Transverse colon (tissue), 4 donors: ENCODE measurements around the gene KRT5. TPM values are rescaled to one million over a fixed set of nuclear protein-coding genes. Genes with fewer than 3 reads are reported as not detected.

Source experiments
- DNase-seq: peaks from one replicate; pipeline ENCODE4 v3.0.0-alpha.2; 2019
- H3K27ac ChIP-seq, 4 donors: fragments of 200-600 bp; sonication (generic); 2 replicates each; pipeline ENCODE4 v1.5.1; 2016 to 2018; ENCODE audit warnings: inconsistent platforms in 4 of 4
- H3K27me3 ChIP-seq: fragments of 200-600 bp; sonication (generic); 2 replicates; pipeline ENCODE4 v1.5.1; 2017; ENCODE audit warnings: inconsistent platforms
- H3K36me3 ChIP-seq, 4 donors: fragments of 200-600 bp; sonication (generic); 2 replicates each; pipeline ENCODE4 v1.5.1; 2017 to 2019; ENCODE audit warnings: inconsistent platforms in 4 of 4
- H3K4me1 ChIP-seq, 4 donors: fragments of 200-600 bp; sonication (generic); 2 replicates each; pipeline ENCODE4 v1.5.1; 2017 to 2020; ENCODE audit warnings: inconsistent platforms in 4 of 4
- H3K4me3 ChIP-seq, 4 donors: fragments of 200-600 bp; sonication (generic); 1 replicate in 1 of 4; 2 replicates in 3 of 4; pipeline versions ENCODE4 v1.5.1 to v1.6.1; 2017 to 2019; ENCODE audit warnings: inconsistent platforms in 4 of 4
- H3K9me3 ChIP-seq, 2 donors: fragments of 200-600 bp; sonication (generic); 2 replicates each; pipeline ENCODE4 v1.5.1; 2017 to 2019; ENCODE audit warnings: inconsistent platforms in 2 of 2
- CTCF ChIP-seq, 5 experiments: fragments of 200-600 bp in 3 of 5; fragments of 450-650 bp in 2 of 5; sonication (generic) in 3 of 5; IDR thresholded peaks; 1 replicate in 2 of 5; 2 replicates in 3 of 5; pipeline ENCODE4 v1.5.1; 2016 to 2017; ENCODE audit warnings: antibody characterized with exemption in 5 of 5, inconsistent platforms in 3 of 5, mild to moderate bottlenecking in 2 of 5, moderate library complexity in 1 of 5
- EP300 ChIP-seq: sonication (generic); formaldehyde crosslinking; IDR thresholded peaks from one replicate; pipeline ENCODE4 v1.6.1; 2017; ENCODE audit warnings: antibody characterized with exemption, low read depth
- POLR2A ChIP-seq: fragments of 450-650 bp; IDR thresholded peaks from one replicate; pipeline ENCODE4 v1.6.1; 2016; ENCODE audit warnings: antibody characterized with exemption, mild to moderate bottlenecking, moderate library complexity
- POLR2AphosphoS5 ChIP-seq, 3 donors: sonication (generic); formaldehyde crosslinking; IDR thresholded peaks; one replicate each; pipeline ENCODE4 v1.6.1; 2016; ENCODE audit warnings: antibody characterized with exemption in 3 of 3
- WGBS, 2 donors: methylation state at CpG; one replicate each; pipeline ENCODE4 v1.1.5; 2018; ENCODE audit warnings: low coverage in 1 of 2; 5-methylcytosine and 5-hydroxymethylcytosine counted together
- in situ Hi-C, 4 donors: fragments of 200-750 bp; cut with MboI; loops; one replicate each; pipeline versions ENCODE4 v1.15.0 to v1.15.1; 2017; ENCODE audit warnings: low sequenced_read_pairs in 3 of 4, low pct_ligation_motif_present in 1 of 4, low pct_unique_long_range_greater_than_20kb in 1 of 4
- intact Hi-C: fragments of 100-400 bp; cut with DNase I; formaldehyde crosslinking; loops from one replicate; pipeline ENCODE4 v1.15.1; 2023; ENCODE audit warnings: low total_unique reads
- total RNA-seq, 4 donors: library from RNA; depleted of rRNA; stranded (reverse); fragments of >200 nt; gene quantifications; one replicate each; pipeline ENCODE4 v1.1.0, GENCODE V29; 2016

KRT5 gene
- total RNA-seq, 4 donors from 2014 or later = not detected

- WGBS, 2 donors = 93% methylated on average over 4 of the region's 4 CpGs; no CpG with 5 or more reads in 1 of the 2 donors
- TF ChIP-seq EP300 (no peak), CTCF (IDR thresholded peaks at IDR 0.05) (no peak), POLR2A (no peak), POLR2AphosphoS5 (IDR thresholded peaks at IDR 0.05) (no peak)
- Histone ChIP-seq H3K27ac (no peak overlapping the region), H3K27me3 (no peaks in the 10 kb centered on the region), H3K4me3 (no peak overlapping the region), H3K9me3 (no peaks in the 10 kb centered on the region), H3K36me3 (no peaks in the 10 kb centered on the region), H3K4me1 (no peaks in the 10 kb centered on the region)
- intact Hi-C loops (no loop called here), in situ Hi-C loops (no loop called here)
- no peak for DNase-seq
Observed at GRCh38 chr12:52469853-52470252, 50.3 kb downstream of the KRT5 start.

DNA sequence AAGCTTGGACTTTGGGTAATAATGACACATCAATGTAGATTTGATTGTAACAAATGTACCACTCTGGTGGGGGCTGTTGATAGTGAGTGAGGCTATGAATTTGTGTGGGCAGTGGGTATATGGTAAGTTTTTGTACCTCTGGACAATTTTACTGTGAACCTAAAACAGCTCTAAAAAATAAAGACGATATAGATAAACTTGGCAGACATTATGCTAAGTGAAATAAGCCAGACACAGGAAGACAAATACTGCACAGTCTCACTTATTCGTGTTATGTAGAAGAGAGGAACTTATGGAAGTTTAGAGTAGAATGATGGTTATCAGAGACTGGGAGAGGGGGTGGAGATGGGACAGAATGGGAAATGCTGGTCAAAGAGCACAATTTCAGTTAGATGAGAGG lies 55.3 kb downstream of the KRT5 start:
- in situ Hi-C loops = no loop called here
- Histone ChIP-seq H3K36me3 (no peaks in the 10 kb centered on the region), H3K4me3 (no peak overlapping the region), H3K27me3 (no peaks in the 10 kb centered on the region), H3K9me3 (no peaks in the 10 kb centered on the region), H3K4me1 (no peaks in the 10 kb centered on the region), H3K27ac (no peak overlapping the region)
- peak in 1 of 3 donors; percentile 21 for TF ChIP-seq POLR2AphosphoS5 (IDR thresholded peaks at IDR 0.05)
- TF ChIP-seq POLR2A = no peak
- intact Hi-C loops = no loop called here
- 45 to 47% methylated on average over 2 of the region's 2 CpGs for WGBS, 2 donors
- DNase-seq = no peak

Other genes starting within 250 kb of the KRT5 start
- 1 to 10 TPM in 1 of 4 donors, not detected in 3; 3.6 TPM for gene KRT86, start 245.7 kb downstream of the KRT5 start, total RNA-seq
- not detected for gene KRT81, start 228.9 kb downstream of the KRT5 start, total RNA-seq
- gene KRT83, start 199.0 kb downstream of the KRT5 start, total RNA-seq = not detected
- not detected for gene KRT85, start 152.9 kb downstream of the KRT5 start, total RNA-seq
- not detected for gene KRT84, start 134.7 kb downstream of the KRT5 start, total RNA-seq
- gene KRT82, start 114.1 kb downstream of the KRT5 start, total RNA-seq = not detected
- gene KRT75, start 86.0 kb downstream of the KRT5 start, total RNA-seq = not detected
- gene KRT6B, start 68.2 kb downstream of the KRT5 start, total RNA-seq = not detected
- 10 to 100 TPM in 1 of 4 donors, not detected in 3; 23.9 TPM for gene KRT6C, start 46.6 kb downstream of the KRT5 start, total RNA-seq
- gene KRT6A, start 27.1 kb downstream of the KRT5 start, total RNA-seq = not detected
- gene KRT71, start 32.8 kb upstream of the KRT5 start, total RNA-seq = not detected
- not detected for gene KRT74, start 53.4 kb upstream of the KRT5 start, total RNA-seq
- gene KRT72, start 81.1 kb upstream of the KRT5 start, total RNA-seq = not detected
- not detected for gene KRT73, start 98.2 kb upstream of the KRT5 start, total RNA-seq
- gene KRT2, start 131.8 kb upstream of the KRT5 start, total RNA-seq = not detected
- gene KRT1, start 160.0 kb upstream of the KRT5 start, total RNA-seq = not detected
- gene KRT77, start 183.1 kb upstream of the KRT5 start, total RNA-seq = not detected